HepG2 (cell line): ENCODE data around the gene FGD5. TPM values are rescaled to one million over a fixed set of nuclear protein-coding genes. Genes with fewer than 3 reads are reported as not detected.

Experiments used
- AFF4 ChIP-seq: sonication (generic); formaldehyde crosslinking; IDR thresholded peaks from 2 replicates; pipeline ENCODE4 v1.4.0; 2020; ENCODE audit warnings: missing genetic modification reagents
- CBX1 ChIP-seq: IDR thresholded peaks from one replicate; pipeline ENCODE4 v1.6.1; 2016; ENCODE audit warnings: antibody characterized with exemption, low read depth
- CBX5 ChIP-seq: sonication (generic); formaldehyde crosslinking; IDR thresholded peaks from 2 replicates; pipeline ENCODE4 v1.4.0; 2020; ENCODE audit warnings: missing genetic modification reagents, borderline replicate concordance
- DZIP1 ChIP-seq: sonication (generic); formaldehyde crosslinking; IDR thresholded peaks from 2 replicates; pipeline ENCODE4 v1.5.0; 2020; ENCODE audit warnings: mild to moderate bottlenecking, missing genetic modification reagents
- GABPB1 ChIP-seq: IDR thresholded peaks from 2 replicates; pipeline ENCODE4 v1.6.1; 2016; ENCODE audit warnings: mild to moderate bottlenecking, missing genetic modification reagents, moderate library complexity, missing compliant biosample characterization
- NONO ChIP-seq, 2 experiments: fragments of 450-650 bp in 1 of 2; sonication (generic) in 1 of 2; formaldehyde crosslinking in 1 of 2; IDR thresholded peaks in 1 of 2; conservative IDR thresholded peaks in 1 of 2; 2 replicates each; pipeline versions ENCODE4 v1.6.1 to v1.8.0; 2017 to 2022; ENCODE audit warnings: mild to moderate bottlenecking in 1 of 2, missing genetic modification reagents in 1 of 2, moderate library complexity in 1 of 2
- NR2F1 ChIP-seq, 2 experiments: fragments of 450-650 bp in 1 of 2; formaldehyde crosslinking in 1 of 2; IDR thresholded peaks; 2 replicates each; pipeline versions ENCODE4 v1.5.0 to v1.6.1; 2016 to 2020; ENCODE audit warnings: mild to moderate bottlenecking in 1 of 2, missing compliant biosample characterization in 1 of 2, missing genetic modification reagents in 1 of 2, moderate library complexity in 1 of 2
- PAWR ChIP-seq: sonication (generic); formaldehyde crosslinking; IDR thresholded peaks from 2 replicates; pipeline ENCODE4 v1.4.0; 2020; ENCODE audit warnings: missing genetic modification reagents, mild to moderate bottlenecking, borderline replicate concordance
- PAXIP1 ChIP-seq: sonication (generic); formaldehyde crosslinking; conservative IDR thresholded peaks from 2 replicates; pipeline ENCODE4 v1.4.0; 2020; ENCODE audit warnings: mild to moderate bottlenecking, missing genetic modification reagents, moderate library complexity
- ZBTB20 ChIP-seq: sonication (generic); formaldehyde crosslinking; IDR thresholded peaks from 2 replicates; pipeline ENCODE4 v1.8.1; 2023; ENCODE audit warnings: missing genetic modification reagents, low read depth, mild to moderate bottlenecking, borderline replicate concordance
- ZNF235 ChIP-seq: sonication (generic); formaldehyde crosslinking; IDR thresholded peaks from 2 replicates; pipeline ENCODE4 v1.8.1; 2023; ENCODE audit warnings: mild to moderate bottlenecking, missing genetic modification reagents, borderline replicate concordance
- ZNF605 ChIP-seq: sonication (generic); formaldehyde crosslinking; IDR thresholded peaks from 2 replicates; pipeline ENCODE4 v1.8.0; 2022; ENCODE audit warnings: mild to moderate bottlenecking, missing genetic modification reagents
- ZNF678 ChIP-seq: sonication (generic); formaldehyde crosslinking; IDR thresholded peaks from 2 replicates; pipeline ENCODE4 v1.4.0; 2020; ENCODE audit warnings: mild to moderate bottlenecking, missing genetic modification reagents
- ZNF709 ChIP-seq: sonication (generic); formaldehyde crosslinking; IDR thresholded peaks from 2 replicates; pipeline ENCODE4 v1.5.0; 2020; ENCODE audit warnings: mild to moderate bottlenecking, missing genetic modification reagents
- ZSCAN21 ChIP-seq: sonication (generic); formaldehyde crosslinking; IDR thresholded peaks from 2 replicates; pipeline ENCODE4 v1.8.0; 2022; ENCODE audit warnings: mild to moderate bottlenecking, missing genetic modification reagents, moderate library complexity, borderline replicate concordance
- polyA plus RNA-seq, 8 experiments: library from polyadenylated mRNA; depleted of rRNA in 3 of 8; stranded (reverse) in 7 of 8; unstranded in 1 of 8; fragments of >200 nt; fragmentation: Illumina TruSeq in 4 of 8; extraction: Trizol in 4 of 8; gene quantifications; 2 replicates each; pipeline versions ENCODE4 v1.2.1 to v1.2.3, GENCODE V29; 2011 to 2016; ENCODE audit warnings: low read depth in 4 of 8, missing spikeins in 1 of 8, mixed read lengths in 1 of 8; ENCODE audit not compliant: insufficient read depth in 1 of 8
- total RNA-seq, 5 experiments: library from RNA; depleted of rRNA; stranded (reverse); fragments of >200 nt; fragmentation: Illumina TruSeq; extraction: Trizol; gene quantifications; 2 replicates each; pipeline ENCODE4 v1.2.3, GENCODE V29; 2016; ENCODE audit warnings: low read depth in 1 of 5

The FGD5 gene
- total and polyA plus RNA-seq, 2 of the 13 experiments (the other 11 are each of a cell fraction or from before 2014, with no cell fraction given) = 0.17 TPM; not detected in 1

GRCh38 chr3:14947886-14948608 lies 129.3 kb downstream of the FGD5 start (continued):
- TF ChIP-seq PAXIP1 (no peak; the same call in 1 of the 2 replicates), AFF4 (CRISPR knock-in tag) (no peak), ZBTB20 (CRISPR knock-in tag) (no peak), ZNF605 (no peak), ZNF678 (CRISPR knock-in tag) (no peak), CBX1 (no peak), PAWR (CRISPR knock-in tag) (no peak), NR2F1 (CRISPR knock-in tag; IDR thresholded peaks at IDR 0.05) (no peak; a peak in 1 of 4 replicates), ZNF709 (CRISPR knock-in tag) (no peak; the same call in 1 of the 2 replicates), ZNF235 (no peak), DZIP1 (CRISPR knock-in tag) (no peak), ZSCAN21 (0 out of 2 replicates have a peak, but pooled peaks have one; percentile 9), CBX5 (CRISPR knock-in tag) (no peak), NONO (IDR thresholded peaks at IDR 0.05) (no peak), NONO (CRISPR knock-in tag; conservative IDR thresholded peaks at IDR 0.05) (no peak; the same call in 1 of the 2 replicates), GABPB1 (CRISPR knock-in tag) (peak; percentile 65)
